ENCODE data around the gene GAPT. TPM values are rescaled to one million over a fixed set of nuclear protein-coding genes. Genes with fewer than 3 reads are reported as not detected.

The GAPT gene
- total RNA-seq: not detected in 2 replicates

GRCh38 chr5:58491216-58491892 is at the start of gene GAPT:
TSS of gene GAPT (plus strand) at chr5:58491435. CDS start at chr5:58494537, 3,102 bp downstream.

GRCh38 chr5:58460002-58460731 is 31.1 kb upstream of the GAPT start, which contains the start of gene PLK2:
TSS of gene PLK2 (minus strand) at chr5:58460086. CDS start at chr5:58459959, 127 bp downstream.

Small RNAs within 50 kb of the gene (small RNA-seq; reads per million reads assigned to genes)
- not detected for gene MIR548AE2

Other genes starting within 250 kb of the GAPT start
- gene PLK2, start 31.3 kb upstream of the GAPT start, total RNA-seq: 352 and 508 TPM in 2 replicates
- gene RAB3C, start 91.6 kb downstream of the GAPT start, total RNA-seq: not detected in 2 replicates

All from hair follicle dermal papilla cell (primary cell).